SK-MEL-5 (cell line): Measurements from ENCODE around the gene KCNH1. TPM values are rescaled to one million over a fixed set of nuclear protein-coding genes. Genes with fewer than 3 reads are reported as not detected.
"Not testable (repeated sequence)": the region's sequence is repeated elsewhere in the genome, so short reads cannot be mapped to it uniquely, and the experiment has no call there.

Experiments used
- DNase-seq: peaks from one replicate; pipeline ENCODE4 v3.0.0-alpha.2; 2016; ENCODE audit warnings: low read depth, low spot score
- in situ Hi-C: cut with HindIII; loops from 2 replicates; pipeline ENCODE4 v1.10.0; 2016; ENCODE audit warnings: low sequenced_read_pairs, high pct_unique_total_duplicates, low pct_unique_long_range_greater_than_20kb
- total RNA-seq: library from RNA; depleted of rRNA; stranded (reverse); fragments of >200 nt; shearing (Covaris generic); gene quantifications from 2 replicates; pipeline ENCODE4 v1.2.3, GENCODE V29; 2014

Gene KCNH1
- total RNA-seq, 1 experiment from 2014 or later = 8.0 TPM

DNA sequence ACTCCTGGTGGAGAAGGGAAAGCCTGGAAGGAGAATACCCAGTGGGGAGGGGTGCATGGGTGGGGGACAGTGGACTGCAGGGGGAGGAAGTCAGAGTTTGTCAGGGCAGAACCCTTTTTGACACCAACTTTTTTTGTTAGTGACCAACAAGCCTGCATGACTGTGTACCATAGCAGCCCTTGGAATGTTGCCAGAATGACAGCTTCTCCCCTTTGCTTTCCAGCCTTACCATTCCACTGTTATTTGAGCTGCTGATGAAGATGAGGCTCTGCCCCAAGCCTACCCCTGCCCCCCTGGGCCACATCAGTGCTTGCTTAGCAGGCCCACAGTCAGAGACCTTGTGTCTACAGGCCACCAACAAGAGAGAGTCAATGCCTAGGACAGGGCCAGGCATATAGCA lies 464.0 kb downstream of the KCNH1 start:
- in situ Hi-C loops = no loop called here

GRCh38 chr1:210663730-210664573 lies 470.0 kb downstream of the KCNH1 start:
- in situ Hi-C loops = no loop called here
- DNase-seq = no peak

More for the DNA sequence above, 464.0 kb downstream of the KCNH1 start:
- DNase-seq = no peak

- in situ Hi-C loops = no loop called here
- no peak for DNase-seq
Measured at GRCh38 chr1:210662291-210663050, 471.5 kb downstream of the KCNH1 start.

DNA sequence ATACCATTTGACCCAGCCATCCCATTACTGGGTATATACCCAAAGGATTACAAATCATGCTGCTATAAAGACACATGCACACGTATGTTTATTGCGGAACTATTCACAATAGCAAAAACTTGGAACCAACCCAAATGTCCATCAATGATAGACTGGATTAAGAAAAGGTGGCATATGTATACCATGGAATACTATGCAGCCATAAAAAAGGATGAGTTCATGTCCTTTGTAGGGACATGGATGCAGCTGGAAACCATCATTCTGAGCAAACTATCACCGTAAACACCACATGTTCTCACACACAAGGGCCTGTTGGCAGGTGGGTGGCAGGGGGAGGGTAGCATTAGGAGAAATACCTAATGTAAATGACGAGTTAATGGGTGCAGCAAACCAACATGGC lies 472.4 kb downstream of the KCNH1 start:
- in situ Hi-C loops, DNase-seq: not testable (repeated sequence)

DNA sequence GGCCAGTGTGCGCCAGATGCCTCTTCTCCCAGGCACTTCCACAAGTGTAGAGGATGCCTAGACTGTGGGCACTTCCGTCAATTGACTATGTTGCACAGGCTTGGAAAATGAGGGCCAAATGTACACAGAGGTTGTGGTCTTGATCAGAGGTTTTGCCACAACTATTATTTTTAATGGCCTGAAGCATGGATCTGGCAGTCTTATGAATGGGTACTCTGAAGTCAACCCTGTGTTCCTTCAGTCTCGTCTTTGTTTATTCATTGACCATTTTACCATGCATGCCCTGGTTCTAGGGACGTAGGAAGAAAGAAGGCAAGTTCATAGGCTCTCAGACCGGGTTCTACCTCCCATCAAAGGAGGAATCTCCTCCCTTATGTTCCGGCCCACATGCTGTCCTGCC lies 476.1 kb downstream of the KCNH1 start:
- in situ Hi-C loops = no loop called here
- peak; percentile 66 for DNase-seq

DNA sequence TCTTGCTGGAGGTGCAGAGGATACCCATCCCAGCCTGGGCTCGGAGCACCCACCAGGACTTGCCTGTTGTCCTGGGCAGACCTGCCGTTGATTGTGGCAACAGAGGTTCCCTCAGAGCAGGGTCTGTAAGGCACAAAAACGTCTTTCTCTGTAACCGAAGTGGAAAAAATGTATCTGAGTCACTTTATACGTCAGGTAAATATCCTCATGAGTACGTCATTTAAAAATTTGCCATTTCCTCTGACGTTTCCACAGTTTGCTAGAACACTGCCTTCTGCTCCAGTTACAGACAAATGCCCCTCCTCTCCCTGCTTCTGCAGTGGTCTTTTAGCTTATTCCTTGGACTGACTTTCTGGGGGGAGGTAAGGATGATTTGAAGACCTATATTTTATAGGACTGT lies 478.4 kb downstream of the KCNH1 start:
- DNase-seq = no peak
- in situ Hi-C loops = no loop called here

GRCh38 chr1:210654176-210654981 lies 479.6 kb downstream of the KCNH1 start:
- DNase-seq = peak; percentile 28
- in situ Hi-C loops = no loop called here

DNA sequence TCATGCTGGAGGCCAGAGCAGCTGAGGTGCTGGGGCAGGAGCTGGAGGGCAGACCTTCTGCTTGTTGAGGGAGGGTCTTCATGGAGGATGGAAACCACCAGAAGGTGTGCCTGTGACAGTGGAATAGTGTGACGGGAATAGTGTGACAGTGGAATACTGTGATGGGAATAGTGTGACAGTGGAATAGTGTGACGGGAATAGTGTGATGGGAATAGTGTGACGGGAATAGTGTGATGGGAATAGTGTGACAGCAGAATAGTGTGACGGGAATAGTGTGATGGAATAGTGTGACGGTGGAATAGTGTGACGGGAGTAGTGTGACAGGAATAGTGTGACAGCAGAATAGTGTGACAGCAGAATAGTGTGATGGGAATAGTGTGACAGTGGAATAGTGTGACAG lies 480.2 kb downstream of the KCNH1 start:
- no peak for DNase-seq
- in situ Hi-C loops = no loop called here

GRCh38 chr1:210652329-210652954 lies 481.5 kb downstream of the KCNH1 start:
- no peak for DNase-seq
- in situ Hi-C loops = no loop called here

- in situ Hi-C loops = no loop called here
- no peak for DNase-seq
Measured at GRCh38 chr1:210650403-210650802, 483.5 kb downstream of the KCNH1 start.

GRCh38 chr1:210648588-210649269 lies 485.2 kb downstream of the KCNH1 start:
- DNase-seq = no peak
- in situ Hi-C loops = no loop called here

GRCh38 chr1:210647406-210648333 lies 486.3 kb downstream of the KCNH1 start:
- no peak for DNase-seq
- in situ Hi-C loops = no loop called here

DNA sequence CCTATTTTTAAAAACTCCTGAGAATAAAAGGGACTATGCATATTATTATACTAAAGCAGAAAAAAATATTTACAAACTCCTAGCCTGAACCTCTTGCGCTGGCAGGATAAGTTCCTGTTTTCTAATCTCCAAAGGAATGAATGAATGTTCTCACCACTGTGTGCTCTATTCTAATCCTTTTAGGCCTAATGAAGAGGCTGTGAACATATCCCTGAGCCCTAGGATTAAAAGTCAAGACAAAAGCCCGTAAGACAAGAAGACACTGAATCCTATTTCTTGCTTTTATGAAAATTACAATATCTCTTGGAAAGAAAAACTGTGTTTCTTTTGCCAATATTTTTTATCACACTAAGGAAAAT lies 487.7 kb downstream of the KCNH1 start:
- in situ Hi-C loops = no loop called here
- no peak for DNase-seq

GRCh38 chr1:210645582-210646257 lies 488.2 kb downstream of the KCNH1 start:
- DNase-seq = no peak
- in situ Hi-C loops = no loop called here

DNA sequence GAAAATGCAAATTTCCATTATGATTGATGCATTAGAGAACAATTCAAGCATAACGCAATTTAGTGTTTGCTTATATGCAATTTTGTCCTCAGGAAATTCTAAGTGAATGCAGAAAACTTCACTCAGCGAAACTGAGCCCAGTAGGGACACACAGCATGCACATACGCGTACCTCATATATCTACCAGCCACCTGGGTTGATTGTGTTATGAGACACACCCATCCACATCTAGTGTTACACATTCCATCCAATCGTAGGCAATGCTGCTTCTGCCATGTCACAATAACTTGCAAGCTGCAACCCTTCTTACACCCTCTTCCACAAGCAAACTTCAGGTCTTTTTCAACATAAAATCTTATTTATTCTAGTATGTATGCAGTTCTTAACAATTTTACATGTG lies 492.4 kb downstream of the KCNH1 start:
- DNase-seq = no peak
- in situ Hi-C loops = no loop called here

DNA sequence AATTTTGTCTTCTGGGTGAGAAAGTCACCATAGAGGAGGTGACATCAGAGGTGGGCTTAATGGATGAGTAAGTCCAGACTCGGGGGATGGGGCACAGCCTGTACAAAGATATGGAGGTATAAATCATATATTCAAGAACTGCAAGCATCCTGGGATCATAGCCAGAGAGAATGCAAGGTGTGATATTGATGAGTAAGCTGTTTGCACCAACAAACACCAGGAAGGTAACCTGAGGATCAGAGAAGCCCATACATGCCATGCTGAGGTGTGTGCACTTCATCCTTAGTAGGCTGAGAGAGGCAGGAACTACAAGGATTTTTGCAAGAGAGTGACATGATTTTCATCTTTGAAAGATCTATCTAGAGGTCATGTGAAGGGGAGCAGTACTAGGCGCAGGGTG lies 498.8 kb downstream of the KCNH1 start:
- no peak for DNase-seq
- in situ Hi-C loops = no loop called here
